HS-5 (cell line): Measurements from ENCODE around the gene SLC24A4.

ENCODE experiments used
- DNase-seq: peaks from one replicate; pipeline ENCODE4 v3.0.0-alpha.2; 2012; ENCODE audit warnings: low read depth

Gene SLC24A4

DNA sequence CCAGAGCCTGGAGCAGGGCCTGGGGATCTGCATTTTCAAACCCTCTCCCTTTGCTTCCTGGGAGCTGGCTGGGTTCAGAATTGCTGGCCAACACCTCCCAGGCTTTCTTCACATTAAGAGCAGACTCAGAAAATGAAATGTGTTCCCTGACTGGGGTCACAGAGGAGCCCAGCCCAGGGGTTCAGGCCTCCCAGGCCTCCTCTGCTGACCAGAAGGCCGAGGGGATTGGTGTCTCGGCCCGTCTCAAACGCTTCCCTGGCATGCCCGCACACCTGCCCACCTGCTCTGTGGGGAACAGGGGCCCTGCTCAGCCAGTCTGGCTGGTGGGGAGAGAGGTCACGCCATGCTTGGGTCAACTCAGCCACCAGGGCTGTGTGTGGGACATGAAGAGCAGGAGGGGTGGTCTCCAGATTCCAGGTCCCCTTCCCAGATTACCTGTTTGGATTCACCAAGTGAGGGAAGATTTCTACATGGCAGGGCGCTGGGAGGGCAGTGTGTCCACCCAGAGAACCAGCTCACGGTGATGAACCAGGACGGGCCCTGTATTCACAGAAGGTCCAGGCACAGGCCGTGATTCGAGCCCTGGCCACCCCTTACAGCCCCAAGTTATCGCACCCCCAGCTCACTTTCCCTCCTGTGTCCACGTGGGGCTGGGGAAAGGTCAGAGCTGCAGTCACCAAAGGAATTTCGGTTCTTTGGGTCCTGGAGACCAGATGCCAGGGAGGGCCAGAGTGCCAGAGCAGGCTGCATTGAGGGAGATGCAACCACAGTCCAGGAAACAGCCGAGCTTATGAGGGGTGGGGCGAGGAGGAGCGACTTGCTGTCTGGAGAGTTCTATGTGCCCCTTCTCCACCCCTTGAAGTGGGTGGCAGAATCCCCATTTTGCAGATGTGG lies 135.4 kb downstream of the SLC24A4 start:
- no peak for DNase-seq

DNA sequence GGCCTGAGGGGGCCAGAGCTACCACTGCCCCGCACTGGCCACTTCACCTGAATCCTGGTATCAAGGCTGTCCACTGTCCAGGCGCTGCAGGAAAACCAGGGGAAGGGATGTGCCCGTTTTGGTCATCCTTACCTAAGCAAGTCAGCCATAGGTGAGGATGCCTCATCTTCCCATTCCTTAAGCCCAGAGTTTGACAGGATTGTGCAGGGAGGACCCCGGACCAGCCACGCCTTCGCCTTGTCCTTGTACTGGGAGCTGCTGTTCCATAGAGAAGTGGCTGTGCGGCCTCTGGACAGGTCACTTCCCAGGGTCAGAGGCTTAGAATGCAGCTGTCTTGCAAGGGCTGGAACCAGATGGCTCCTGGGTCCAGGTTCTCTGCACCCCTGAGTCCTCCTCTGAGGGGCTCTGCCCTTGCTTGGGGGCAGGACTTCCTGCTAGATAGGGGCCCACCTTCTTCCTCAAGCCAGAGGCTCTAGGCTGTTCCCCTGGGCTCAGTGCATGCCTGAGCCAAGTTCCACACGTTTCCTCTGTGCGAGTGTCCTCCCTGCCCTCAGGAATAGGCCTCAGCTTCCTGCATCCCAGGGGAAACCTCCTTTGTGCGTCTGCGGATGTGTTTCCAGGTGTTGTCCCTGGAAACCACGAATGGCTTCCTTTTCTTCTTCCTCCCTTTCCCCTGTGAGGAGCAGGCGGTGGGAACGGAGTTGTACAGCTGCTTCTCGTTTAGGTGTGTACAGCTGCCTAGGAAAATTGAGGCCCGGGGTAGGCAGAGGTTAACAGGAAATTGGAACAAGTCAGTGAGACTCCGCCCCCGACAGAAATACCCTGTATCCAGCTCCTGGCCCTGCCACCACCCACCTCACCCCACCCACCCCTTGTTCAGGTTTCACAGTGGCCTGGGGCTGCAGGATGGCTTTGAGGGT lies 136.3 kb downstream of the SLC24A4 start:
- DNase-seq, result no peak

DNA sequence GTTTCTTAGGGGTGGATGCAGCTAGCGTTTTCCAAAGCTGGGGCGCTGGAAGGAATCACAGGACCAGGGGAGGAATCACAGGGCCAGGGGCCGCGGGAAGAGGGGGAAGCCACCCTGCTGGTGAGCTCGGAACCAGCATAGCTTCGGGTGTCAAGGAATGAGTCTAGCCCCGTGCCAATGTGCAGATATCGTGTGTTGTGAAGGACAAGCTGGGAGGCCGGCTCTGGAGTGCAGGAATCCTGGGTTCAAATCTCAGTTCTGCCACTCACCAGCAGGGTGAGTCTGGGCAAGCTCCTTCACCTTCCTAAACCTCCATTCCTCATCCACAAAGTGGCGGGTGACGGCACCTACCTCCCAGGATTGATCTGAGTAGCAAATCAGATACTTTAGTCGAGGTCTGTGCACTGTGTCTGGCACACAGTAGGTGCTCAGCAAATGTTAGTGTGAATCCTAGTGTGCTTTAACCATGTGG lies 137.0 kb downstream of the SLC24A4 start:
- no peak for DNase-seq

DNA sequence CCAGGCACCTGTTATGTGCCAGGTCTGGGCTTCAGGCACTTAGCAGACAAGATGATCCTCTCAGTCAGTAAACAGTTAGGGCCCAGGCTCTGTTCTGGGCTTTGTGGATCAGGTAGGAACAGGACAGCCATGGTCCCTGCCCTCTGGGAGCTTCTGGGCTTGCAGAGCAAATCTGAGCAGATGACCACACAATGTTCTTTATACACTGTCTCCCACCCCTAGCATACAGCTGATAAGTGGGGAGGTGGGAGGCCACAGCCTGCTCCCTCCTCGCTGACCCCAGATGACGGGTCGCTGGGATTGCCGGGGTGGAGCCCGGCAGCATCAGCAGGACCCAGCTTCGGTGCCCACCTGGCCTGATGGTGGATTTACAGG lies 137.6 kb downstream of the SLC24A4 start:
- no peak for DNase-seq

DNA sequence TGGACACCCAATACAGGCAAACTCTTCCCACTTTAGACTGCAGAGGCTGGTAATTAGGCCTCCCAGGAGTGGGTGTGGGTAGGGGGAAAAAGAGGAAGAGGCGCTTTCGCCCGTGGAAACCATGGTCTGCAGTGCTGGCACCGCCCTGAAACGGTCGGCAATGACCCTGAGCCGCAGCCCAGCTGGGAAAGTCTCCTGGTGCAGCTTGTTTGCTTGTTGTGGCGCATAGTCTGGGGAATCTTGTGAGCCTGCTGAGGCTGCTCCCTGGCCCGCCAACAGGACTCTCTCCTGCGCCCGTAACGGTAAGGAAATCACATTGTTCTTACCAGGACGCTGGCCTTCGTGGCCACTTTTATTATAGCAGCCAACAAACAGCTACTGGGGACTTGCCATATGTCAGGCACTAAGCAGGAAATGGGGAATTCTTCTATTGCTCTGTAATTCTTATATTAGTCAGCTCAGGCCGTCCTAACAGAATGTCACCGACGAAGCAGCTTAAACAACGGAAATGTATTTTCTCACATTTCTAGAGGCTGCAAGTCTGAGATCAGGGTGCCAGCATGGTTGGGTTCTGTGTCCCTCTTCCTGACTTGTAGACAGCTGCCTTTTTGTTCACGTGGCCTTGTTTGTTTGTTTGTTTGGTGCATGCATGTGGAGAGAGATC lies 138.1 kb downstream of the SLC24A4 start:
- DNase-seq, result peak; percentile 61

DNA sequence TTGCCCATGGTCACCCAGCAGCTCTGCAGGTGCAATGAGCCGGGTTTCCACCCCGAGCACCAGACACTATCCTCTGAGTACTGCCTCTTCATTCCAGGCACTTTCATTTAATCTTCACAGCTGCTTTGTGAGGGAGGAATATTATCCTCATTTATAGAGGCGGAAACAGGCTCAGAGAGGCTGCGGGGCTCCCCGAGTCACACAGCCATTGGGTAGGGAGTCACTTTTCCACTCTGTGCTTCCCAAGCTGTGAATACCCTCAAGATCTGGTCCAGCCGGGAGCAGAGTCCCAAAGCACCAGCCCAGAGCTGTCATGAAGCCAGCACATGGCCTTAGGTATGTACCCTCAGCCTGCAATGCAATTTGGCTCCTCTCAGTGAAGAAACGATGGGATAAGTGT lies 138.9 kb downstream of the SLC24A4 start:
- DNase-seq, result no peak

DNA sequence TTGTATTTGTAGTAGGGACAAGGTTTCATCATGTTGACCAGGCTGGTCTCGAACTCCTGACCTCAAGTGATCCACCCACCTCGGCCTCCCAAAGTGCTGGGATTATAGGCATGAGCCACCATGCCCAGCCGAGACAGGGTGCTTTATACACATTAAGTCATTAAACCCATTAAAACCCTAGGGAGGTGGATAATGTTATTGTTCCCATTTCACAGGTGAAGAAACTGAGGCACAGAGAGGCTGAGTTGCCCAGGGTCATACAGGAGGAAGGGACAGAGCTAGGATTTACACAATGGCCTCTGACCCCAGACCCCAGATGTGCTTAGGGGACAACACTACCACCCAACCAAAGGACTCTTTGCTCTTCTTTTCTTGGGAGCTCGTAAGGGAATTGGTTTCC lies 139.6 kb downstream of the SLC24A4 start:
- no peak for DNase-seq

DNA sequence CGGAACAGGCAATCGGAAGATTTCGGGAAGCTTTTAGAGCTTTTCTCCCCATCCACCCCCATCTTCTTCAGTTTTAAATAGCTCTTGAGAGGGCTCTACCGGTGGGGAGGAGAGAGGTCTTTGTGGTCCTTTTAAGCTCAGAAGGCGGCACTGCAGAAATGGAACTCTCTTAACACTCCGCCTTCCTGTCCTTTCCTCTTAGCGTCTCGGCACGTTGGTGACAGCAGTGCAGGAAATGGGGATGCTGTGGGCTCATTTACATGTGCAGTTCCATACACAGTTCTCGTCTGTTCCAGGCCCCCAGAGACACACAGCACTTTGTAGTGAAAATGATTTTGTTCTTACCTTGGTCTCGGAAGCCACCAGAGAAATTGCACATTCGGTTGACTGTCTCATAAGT lies 140.2 kb downstream of the SLC24A4 start:
- no peak for DNase-seq

DNA sequence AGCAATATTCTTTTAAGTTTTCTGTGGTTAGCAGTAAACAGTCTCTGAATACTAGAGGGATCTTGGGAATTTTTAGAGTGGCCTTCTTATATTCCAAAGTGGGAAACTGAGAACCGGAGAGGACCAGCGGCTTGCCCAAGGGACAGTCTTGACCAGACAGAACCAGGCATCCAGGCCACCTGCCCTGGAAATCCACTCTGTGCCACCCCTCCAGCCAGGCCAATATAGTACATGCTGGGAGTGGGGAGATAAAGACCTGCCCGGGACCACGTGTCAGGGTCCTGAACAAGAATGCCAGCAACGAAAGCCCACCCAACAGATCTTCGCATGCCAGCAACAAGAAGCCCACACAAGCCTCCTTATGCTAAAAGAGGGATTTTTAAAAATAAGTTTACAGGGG lies 141.2 kb downstream of the SLC24A4 start:
- no peak for DNase-seq

DNA sequence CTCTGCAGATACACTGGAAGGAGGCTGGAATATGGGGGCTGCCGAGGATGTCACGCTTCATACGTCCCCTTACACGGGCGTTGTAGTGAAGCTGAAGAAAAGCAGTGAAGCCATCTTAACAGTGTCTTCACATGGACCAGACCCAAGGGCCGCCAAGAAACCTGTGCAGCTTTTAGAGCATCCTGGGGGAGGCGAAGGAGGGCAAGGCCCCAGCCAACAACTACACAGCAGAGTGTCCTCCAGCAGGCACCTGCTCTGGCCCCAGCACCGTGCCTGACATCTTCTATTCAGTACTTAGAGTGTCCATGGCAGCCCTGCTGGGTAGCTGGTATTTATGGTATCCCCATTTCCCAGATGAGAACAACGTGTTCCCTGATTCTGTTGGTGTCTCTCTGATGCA lies 141.8 kb downstream of the SLC24A4 start:
- DNase-seq, result no peak

DNA sequence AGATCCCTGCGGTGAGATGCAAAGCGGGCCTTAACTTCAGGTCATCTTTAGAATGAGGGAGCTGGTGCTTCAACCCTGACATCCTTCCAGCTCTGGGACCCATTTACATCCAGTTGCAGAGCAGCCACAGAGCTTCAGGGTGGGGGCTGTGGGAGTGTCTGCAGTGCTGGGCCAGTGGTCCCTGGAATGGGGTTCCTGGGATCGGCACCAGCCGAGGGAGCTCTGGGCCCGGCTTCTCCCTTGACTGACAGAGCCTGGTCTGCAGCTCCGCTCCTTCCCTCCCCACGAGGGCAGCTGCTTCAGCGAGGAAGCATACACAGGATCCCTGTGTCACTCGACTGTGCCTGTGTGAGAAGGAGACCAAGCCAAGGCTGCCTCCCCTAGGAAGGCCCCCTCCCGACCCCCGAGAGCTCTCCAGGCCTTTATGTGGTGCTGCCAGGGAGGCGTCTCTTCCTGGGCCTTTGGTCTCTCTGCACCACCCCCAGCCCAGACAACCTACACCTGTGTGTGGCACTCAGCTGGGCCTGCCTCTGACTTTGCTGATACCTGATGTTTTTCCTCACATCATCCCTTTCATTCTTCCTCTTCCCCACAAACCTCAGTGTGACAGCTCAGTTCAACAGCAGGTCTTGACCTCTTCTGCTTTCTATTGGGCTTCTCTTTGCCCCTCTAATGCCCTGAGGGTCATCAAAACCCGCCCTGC lies 142.5 kb downstream of the SLC24A4 start:
- DNase-seq, result no peak

DNA sequence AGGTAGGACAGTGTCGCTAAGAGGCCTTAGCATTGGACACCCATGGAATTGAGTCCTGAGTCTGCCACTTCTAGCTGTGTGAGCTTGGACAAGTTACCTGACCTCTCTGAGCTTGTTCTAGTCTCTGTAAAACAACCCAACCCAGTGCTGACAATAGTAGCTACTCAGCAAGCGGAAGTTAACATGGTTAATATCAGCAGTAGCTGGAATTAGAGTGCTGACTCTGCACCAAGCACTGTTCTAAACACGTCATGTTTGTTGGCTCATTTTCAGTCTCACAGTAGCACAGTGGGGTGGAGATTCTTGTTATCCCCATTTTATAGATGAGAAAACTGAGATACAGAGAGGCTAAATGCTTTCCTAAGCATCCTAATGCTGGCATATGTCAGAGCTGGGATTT lies 143.1 kb downstream of the SLC24A4 start:
- no peak for DNase-seq

DNA sequence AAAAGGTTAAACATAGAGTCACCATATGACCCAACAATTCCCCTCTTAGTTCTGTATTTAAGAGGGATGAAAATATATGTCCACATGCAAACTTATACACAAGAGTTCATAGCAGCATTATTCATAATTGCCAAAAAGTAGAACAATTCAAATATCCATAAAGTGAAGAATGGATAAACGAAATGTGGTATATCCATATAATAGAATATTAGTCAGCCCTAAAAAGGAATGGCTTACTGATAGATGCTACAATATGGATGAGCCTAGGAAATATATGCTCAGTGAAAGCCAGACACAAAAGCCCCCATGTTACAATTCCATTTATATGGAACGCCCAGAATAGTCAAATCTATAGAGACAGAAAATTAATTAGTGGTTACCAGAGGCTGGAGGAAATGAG lies 146.6 kb downstream of the SLC24A4 start:
- no peak for DNase-seq

DNA sequence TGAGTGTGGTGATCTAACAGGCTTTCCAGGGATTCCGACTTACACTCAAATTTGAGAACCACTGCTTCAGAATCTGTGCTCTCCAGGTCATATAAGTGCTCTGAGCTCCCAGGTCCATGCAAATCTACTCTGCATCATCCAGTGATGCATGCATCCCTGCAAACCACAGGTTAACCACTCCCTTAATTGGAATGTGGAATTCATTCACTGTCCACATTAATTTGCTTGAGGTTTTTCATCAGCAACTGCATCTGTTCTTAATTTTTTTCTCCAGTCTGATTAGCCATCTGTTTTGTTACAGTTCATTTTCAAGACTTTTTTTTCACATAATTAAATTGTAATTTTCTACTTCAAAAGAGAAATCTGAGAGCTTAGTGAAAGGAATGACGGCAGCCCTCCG lies 147.2 kb downstream of the SLC24A4 start:
- DNase-seq, result peak; percentile 86

DNA sequence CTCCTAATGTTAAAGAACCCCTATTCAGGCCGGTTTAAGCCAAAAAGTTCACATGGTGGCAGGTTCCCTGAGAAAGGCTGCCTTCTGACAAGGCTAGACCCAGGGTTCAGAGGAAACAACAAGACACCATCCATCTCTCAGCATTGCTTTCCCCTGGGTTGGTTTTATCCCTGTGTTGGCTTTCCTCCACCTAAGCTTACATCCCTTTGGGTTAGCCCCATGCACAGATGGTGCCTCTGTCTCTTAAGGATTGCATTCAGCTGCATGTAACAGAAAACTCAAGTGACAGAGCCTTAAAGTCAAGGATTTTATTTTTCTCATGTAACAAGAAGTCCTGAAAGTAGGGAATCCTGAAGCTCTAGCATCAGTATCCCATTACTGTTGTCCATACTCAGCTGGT lies 147.8 kb downstream of the SLC24A4 start:
- DNase-seq, result no peak

DNA sequence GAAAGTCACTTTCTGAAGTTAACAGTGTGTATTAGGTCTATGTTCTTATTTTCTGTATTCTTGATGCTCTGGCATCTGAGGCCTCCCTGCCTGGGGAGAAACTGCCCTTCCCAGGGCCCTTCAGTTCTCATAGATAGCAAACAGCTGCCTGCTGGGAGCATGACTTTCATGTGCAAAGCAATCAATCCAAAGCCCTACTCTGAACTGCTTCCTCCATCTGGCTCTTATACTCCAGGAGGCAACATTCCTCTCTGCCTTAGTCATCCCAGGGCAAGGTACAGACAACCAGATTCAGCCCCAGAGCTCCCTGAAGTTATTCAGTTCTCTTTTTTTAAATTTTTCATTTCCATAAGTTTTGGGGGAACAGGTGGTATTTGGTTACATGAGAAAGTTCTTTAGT lies 149.0 kb downstream of the SLC24A4 start:
- peak; percentile 76 for DNase-seq

DNA sequence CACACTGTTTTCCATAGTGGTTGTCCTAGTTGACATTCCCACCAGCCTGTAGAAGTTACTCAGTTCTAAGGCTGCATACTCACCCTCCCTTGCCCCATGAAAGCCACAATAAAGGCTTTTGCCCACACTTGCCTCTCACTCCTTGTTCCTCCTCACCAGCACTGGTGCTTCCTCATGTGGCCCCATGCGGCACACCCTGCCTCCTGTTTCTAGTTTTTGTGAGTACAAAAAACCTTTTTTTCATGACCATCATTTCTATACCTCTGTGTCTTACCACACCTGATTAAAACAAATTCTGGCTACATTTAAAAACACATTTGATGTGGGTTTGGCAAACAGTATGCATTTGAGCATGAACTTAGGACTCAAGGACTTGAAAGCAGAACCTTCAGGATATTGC lies 149.9 kb downstream of the SLC24A4 start:
- no peak for DNase-seq

DNA sequence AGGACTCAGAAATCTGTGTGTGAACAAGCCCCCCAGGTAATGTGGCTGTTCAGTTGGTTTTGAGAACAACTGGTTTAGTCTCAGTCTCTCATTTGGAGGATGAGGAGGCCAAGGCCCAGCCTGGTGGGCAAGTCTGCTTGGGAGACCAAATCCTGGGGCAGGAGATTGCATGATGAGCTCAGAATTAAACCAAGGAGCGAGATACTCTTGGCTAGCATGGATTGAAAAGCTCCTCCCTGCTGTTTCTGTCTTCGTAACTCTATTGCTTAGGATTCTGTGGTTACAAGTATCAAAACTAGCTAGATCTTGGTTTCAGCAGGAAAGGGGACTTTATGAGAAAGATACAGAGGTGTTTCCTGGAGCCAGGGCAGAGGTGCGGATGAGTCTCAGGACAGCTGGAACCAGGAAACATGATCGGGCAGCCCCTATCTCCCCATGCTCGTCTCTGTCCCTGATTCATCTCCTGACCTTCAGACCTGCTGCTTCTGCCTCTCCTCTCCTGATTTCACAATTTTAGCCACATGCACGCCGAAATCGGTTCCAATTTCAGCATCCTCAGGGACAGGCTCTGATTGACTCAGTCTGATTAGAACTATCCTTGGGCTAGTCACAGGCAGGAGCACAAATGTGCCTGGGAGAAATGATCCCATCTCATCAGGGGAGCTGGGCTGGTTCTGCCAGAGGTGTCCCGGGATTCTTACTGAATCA lies 150.4 kb downstream of the SLC24A4 start:
- peak; percentile 87 for DNase-seq

DNA sequence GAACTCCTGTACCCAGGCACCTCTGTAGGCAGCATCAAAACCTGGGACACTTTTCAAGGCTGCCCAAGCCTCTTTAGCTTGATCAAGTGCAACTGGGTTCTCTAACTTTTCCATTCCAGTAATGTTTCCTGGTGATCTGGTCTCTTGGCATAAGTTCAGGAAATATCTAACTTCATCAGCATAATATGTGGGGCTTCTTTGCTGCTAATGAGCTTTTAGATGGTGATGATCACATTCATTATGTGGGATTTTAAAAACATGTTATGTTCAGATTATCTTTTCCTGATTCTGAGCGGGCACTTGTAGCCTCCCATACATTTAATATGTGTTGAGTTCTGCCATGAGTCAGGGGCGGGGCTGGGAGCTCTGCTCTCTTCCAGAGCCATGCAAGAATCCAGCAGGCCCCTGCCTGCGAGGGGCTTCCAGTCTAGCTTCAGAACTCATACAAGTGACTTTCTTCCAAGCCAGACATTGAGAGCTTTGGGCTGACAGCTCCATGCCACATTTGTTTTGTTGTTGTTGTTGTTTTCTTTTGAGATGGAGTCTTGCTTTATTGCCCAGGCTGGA lies 151.1 kb downstream of the SLC24A4 start:
- peak; percentile 48 for DNase-seq

DNA sequence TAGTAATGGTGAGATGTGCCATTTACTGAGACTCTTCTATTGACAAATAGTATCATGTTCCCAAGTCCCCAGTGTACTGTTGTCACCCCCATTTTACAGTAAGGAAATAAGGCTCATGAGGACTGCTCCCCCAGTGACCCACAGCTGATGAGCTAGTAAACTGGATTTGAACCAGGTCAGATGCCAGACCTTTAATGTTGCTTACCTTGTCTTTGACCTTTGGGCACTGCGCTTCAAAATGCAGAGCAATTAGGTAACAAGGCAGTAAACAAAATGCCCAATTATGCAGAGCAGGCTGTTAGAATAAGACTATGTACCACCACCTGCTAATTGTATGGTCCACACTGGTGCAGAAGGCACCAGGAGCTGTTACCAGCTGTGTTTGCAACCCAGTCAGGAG lies 152.1 kb downstream of the SLC24A4 start:
- DNase-seq, result no peak
